KMS-11 (cell line): Measurements from ENCODE around the gene SSBP2.

Experiments used
- H2AFZ ChIP-seq: fragments of 200-600 bp; sonication (generic); 2 replicates; pipeline ENCODE4 v1.6.1; 2016; ENCODE audit warnings: antibody characterized with exemption, mixed run types, low read depth
- H3K27ac ChIP-seq: fragments of 200-600 bp; sonication (generic); 2 replicates; pipeline ENCODE4 v1.6.1; 2016; ENCODE audit warnings: mild to moderate bottlenecking, mixed run types
- H3K27me3 ChIP-seq: fragments of 200-600 bp; sonication (generic); 2 replicates; pipeline ENCODE4 v1.6.1; 2017; ENCODE audit warnings: mild to moderate bottlenecking, low read depth, mixed run types, moderate library complexity; ENCODE audit not compliant: insufficient read depth
- H3K36me3 ChIP-seq: fragments of 200-600 bp; sonication (generic); 2 replicates; pipeline ENCODE4 v1.6.1; 2017; ENCODE audit warnings: mild to moderate bottlenecking, mixed run types; ENCODE audit not compliant: insufficient read depth
- H3K4me1 ChIP-seq: fragments of 200-600 bp; sonication (generic); 2 replicates; pipeline ENCODE4 v1.6.1; 2016; ENCODE audit warnings: mild to moderate bottlenecking, low read depth, mixed run types; ENCODE audit not compliant: poor library complexity, severe bottlenecking
- H3K4me2 ChIP-seq: fragments of 200-600 bp; sonication (generic); 2 replicates; pipeline ENCODE4 v1.7.0; 2016; ENCODE audit warnings: mild to moderate bottlenecking, mixed run types
- H3K4me3 ChIP-seq: fragments of 200-600 bp; sonication (generic); IDR thresholded peaks from 2 replicates; pipeline ENCODE4 v1.6.1; 2017; ENCODE audit warnings: low read depth, low read length, mixed read lengths; ENCODE audit not compliant: insufficient read depth
- H3K79me2 ChIP-seq: fragments of 200-600 bp; sonication (generic); 2 replicates; pipeline ENCODE4 v1.6.1; 2016; ENCODE audit warnings: low read depth, mixed run types; ENCODE audit not compliant: insufficient read depth
- H3K9ac ChIP-seq: fragments of 200-600 bp; sonication (generic); 2 replicates; pipeline ENCODE4 v1.6.1; 2016; ENCODE audit warnings: mild to moderate bottlenecking, mixed run types
- H4K20me1 ChIP-seq: fragments of 200-600 bp; sonication (generic); 2 replicates; pipeline ENCODE4 v1.6.1; 2016; ENCODE audit warnings: mild to moderate bottlenecking, mixed run types; ENCODE audit not compliant: insufficient read depth
- CTCF ChIP-seq: fragments of 200-600 bp; sonication (generic); conservative IDR thresholded peaks from 2 replicates; pipeline ENCODE4 v1.6.1; 2017; ENCODE audit warnings: low read depth, mild to moderate bottlenecking, antibody characterized with exemption, low read length, moderate library complexity, mixed read lengths

The SSBP2 gene

DNA sequence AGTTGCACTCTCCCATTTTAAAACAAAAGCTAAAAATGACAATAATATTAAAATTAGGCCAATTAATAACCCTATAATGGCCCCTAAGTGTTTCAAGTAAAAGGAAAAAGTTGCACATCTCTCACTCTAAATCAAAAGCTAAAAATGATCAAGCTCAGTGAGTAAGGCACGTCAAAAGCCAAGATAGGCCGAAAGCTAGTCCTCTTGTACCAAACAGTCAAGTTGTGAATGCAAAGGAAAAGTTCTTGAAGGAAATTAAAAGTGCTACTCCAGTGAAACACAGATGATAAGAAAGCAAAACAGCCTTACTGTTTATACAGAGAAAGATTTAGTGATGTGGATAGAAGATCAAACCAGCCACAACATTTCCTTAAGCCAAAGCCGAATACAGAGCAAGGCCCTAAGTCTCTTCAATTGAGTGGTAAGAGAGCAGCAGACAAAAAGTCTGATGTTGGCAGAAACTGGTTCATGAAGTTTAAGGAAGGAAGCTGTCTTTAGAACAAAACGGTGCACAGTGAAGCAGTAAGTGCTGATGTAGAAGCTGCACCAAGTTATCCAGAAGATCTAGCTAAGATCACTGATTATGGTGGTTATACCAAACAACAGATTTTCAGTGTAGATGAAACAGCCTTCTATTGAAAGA, 212.9 kb downstream of the SSBP2 start:
- H3K4me3 ChIP-seq = no peak overlapping the region
- no peak overlapping the region for H3K27ac ChIP-seq
- peaks cover 14% of the 10 kb centered on the region; the same call in 1 of the 2 replicates for H3K79me2 ChIP-seq
- H3K27me3 ChIP-seq = no peaks in the 10 kb centered on the region
- H3K36me3 ChIP-seq = no peaks in the 10 kb centered on the region
- H3K4me2 ChIP-seq = no peak overlapping the region
- no peak overlapping the region for H2AFZ ChIP-seq
- H3K4me1 ChIP-seq = peaks cover 26% of the 10 kb centered on the region
- TF ChIP-seq CTCF = no peak
- H4K20me1 ChIP-seq = no peaks in the 10 kb centered on the region
- no peak overlapping the region for H3K9ac ChIP-seq

GRCh38 chr5:81534441-81534840, 216.5 kb downstream of the SSBP2 start:
- Histone ChIP-seq H3K36me3 (no peaks in the 10 kb centered on the region), H3K27me3 (no peaks in the 10 kb centered on the region), H2AFZ (no peak overlapping the region), H3K4me2 (no peak overlapping the region), H3K27ac (no peak overlapping the region), H3K9ac (no peak overlapping the region), H3K4me1 (peaks cover 28% of the 10 kb centered on the region), H3K4me3 (no peak overlapping the region), H4K20me1 (no peaks in the 10 kb centered on the region), H3K79me2 (peaks cover 3% of the 10 kb centered on the region; the same call in 1 of the 2 replicates)
- no peak for TF ChIP-seq CTCF

DNA sequence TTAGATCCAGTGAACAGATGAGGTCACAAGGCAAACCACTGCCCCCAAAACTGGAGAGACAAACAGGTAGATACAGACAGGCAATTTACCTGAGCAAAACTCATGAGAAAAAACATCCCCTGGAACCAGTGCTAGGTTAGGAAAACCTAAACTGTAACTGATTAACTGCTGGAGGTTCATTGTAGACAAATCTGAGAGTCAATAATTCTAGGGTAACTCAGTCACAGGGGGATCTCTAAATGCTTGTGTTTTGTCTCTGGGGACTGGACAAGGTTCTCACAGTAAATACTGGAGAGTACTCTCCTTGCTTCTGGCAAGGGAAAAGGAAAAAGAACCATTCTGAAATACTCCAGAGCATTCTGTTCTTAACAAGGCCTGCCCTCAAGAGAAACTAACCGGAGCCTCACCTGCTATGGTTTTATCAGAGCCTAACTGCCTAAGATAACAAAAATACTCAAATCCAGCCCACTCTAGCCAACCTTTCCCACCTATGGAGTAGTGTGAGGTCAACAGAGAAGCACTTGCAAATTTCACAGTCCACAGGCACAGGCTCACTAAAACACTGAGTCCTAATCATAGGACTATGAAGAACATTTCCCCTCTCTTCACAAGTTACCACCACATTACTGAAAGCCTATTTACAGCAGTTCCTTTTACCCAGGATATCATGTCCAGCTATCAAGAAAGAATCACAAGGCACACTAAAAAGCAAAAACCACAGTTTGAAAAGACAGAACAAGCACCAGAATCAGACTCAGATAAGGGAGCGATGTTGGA, 217.1 kb downstream of the SSBP2 start:
- no peak overlapping the region for H3K27ac ChIP-seq
- TF ChIP-seq CTCF = no peak
- H3K9ac ChIP-seq = no peak overlapping the region

DNA sequence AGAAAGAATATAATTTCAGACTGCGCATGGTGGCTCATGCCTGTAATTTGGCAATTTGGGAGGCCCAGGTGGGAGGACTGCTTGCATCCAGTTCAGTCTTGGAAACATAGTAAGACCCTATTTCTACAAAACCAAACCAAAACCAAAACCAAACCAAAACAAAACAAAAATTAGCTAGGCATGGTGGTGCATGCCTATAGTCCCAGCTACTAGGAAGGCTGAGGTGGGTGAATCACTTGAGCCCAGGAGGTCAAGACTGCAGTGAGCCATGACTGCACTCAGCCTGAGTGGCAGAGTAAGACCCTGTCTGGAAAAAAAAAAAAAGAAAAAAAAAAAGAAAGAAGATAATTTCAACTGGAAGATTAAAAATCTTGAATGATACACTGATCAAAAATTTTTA, 220.0 kb downstream of the SSBP2 start:
- no peak for TF ChIP-seq CTCF
- Histone ChIP-seq H2AFZ (no peak overlapping the region), H3K36me3 (no peaks in the 10 kb centered on the region), H3K79me2 (peaks cover 3% of the 10 kb centered on the region; the same call in 1 of the 2 replicates), H3K4me1 (peaks cover 13% of the 10 kb centered on the region), H3K27me3 (no peaks in the 10 kb centered on the region), H3K4me3 (no peak overlapping the region), H3K27ac (no peak overlapping the region), H3K4me2 (no peak overlapping the region), H4K20me1 (no peaks in the 10 kb centered on the region), H3K9ac (no peak overlapping the region)

More for the DNA sequence above, 217.1 kb downstream of the SSBP2 start:
- Histone ChIP-seq H3K79me2 (peaks cover 3% of the 10 kb centered on the region; the same call in 1 of the 2 replicates), H3K4me2 (no peak overlapping the region), H3K4me3 (no peak overlapping the region), H2AFZ (no peak overlapping the region), H3K36me3 (no peaks in the 10 kb centered on the region), H3K4me1 (peaks cover 28% of the 10 kb centered on the region), H4K20me1 (no peaks in the 10 kb centered on the region), H3K27me3 (no peaks in the 10 kb centered on the region)
